ENCODE results near the gene VAV1.

VAV1 gene

GRCh38 chr19:6731822-6732221, 40.7 kb upstream of the VAV1 start:
- Histone ChIP-seq H3K36me3 (ENCODE audit: control insufficient read depth, low read depth, low read length) (no peaks in the 10 kb centered on the region), H3K27ac (ENCODE audit: low read length) (no peak overlapping the region), H3K9me3 (ENCODE audit: control insufficient read depth, low read depth, low read length) (no peaks in the 10 kb centered on the region), H3K9ac (ENCODE audit: low read length) (no peak overlapping the region), H3K4me1 (ENCODE audit: control insufficient read depth, low read depth, low read length) (peaks cover 22% of the 10 kb centered on the region), H3K27me3 (ENCODE audit: control insufficient read depth, insufficient read depth, low read length) (no peaks in the 10 kb centered on the region), H3K4me3 (ENCODE audit: low read length) (no peak overlapping the region)

- Histone ChIP-seq H3K36me3 (ENCODE audit: control insufficient read depth, low read depth, low read length) (no peaks in the 10 kb centered on the region), H3K9ac (ENCODE audit: low read length) (no peak overlapping the region), H3K4me3 (ENCODE audit: low read length) (no peak overlapping the region), H3K27me3 (ENCODE audit: control insufficient read depth, insufficient read depth, low read length) (no peaks in the 10 kb centered on the region), H3K9me3 (ENCODE audit: control insufficient read depth, low read depth, low read length) (no peaks in the 10 kb centered on the region), H3K27ac (ENCODE audit: low read length) (no peak overlapping the region), H3K4me1 (ENCODE audit: control insufficient read depth, low read depth, low read length) (peaks cover 22% of the 10 kb centered on the region)
These were observed 39.6 kb upstream of the VAV1 start for GRCh38 chr19:6732803-6733337.

GRCh38 chr19:6733338-6734095, 39.0 kb upstream of the VAV1 start:
- Histone ChIP-seq H3K27ac (ENCODE audit: low read length) (no peak overlapping the region), H3K4me1 (ENCODE audit: control insufficient read depth, low read depth, low read length) (peaks cover 29% of the 10 kb centered on the region), H3K9me3 (ENCODE audit: control insufficient read depth, low read depth, low read length) (no peaks in the 10 kb centered on the region), H3K36me3 (ENCODE audit: control insufficient read depth, low read depth, low read length) (no peaks in the 10 kb centered on the region), H3K4me3 (ENCODE audit: low read length) (no peak overlapping the region), H3K9ac (ENCODE audit: low read length) (no peak overlapping the region), H3K27me3 (ENCODE audit: control insufficient read depth, insufficient read depth, low read length) (no peaks in the 10 kb centered on the region)

GRCh38 chr19:6734096-6734696, 38.3 kb upstream of the VAV1 start:
- Histone ChIP-seq H3K9ac (ENCODE audit: low read length) (no peak overlapping the region), H3K4me3 (ENCODE audit: low read length) (no peak overlapping the region), H3K9me3 (ENCODE audit: control insufficient read depth, low read depth, low read length) (no peaks in the 10 kb centered on the region), H3K27me3 (ENCODE audit: control insufficient read depth, insufficient read depth, low read length) (no peaks in the 10 kb centered on the region), H3K27ac (ENCODE audit: low read length) (no peak overlapping the region), H3K36me3 (ENCODE audit: control insufficient read depth, low read depth, low read length) (no peaks in the 10 kb centered on the region), H3K4me1 (ENCODE audit: control insufficient read depth, low read depth, low read length) (peaks cover 36% of the 10 kb centered on the region)

GRCh38 chr19:6735181-6735911, 37.2 kb upstream of the VAV1 start:
- Histone ChIP-seq H3K9ac (ENCODE audit: low read length) (peak overlapping the region; percentile 62), H3K9me3 (ENCODE audit: control insufficient read depth, low read depth, low read length) (no peaks in the 10 kb centered on the region), H3K4me3 (ENCODE audit: low read length) (peak overlapping the region; percentile 71), H3K36me3 (ENCODE audit: control insufficient read depth, low read depth, low read length) (no peaks in the 10 kb centered on the region), H3K4me1 (ENCODE audit: control insufficient read depth, low read depth, low read length) (peaks cover 33% of the 10 kb centered on the region), H3K27me3 (ENCODE audit: control insufficient read depth, insufficient read depth, low read length) (no peaks in the 10 kb centered on the region), H3K27ac (ENCODE audit: low read length) (no peak overlapping the region)

DNA sequence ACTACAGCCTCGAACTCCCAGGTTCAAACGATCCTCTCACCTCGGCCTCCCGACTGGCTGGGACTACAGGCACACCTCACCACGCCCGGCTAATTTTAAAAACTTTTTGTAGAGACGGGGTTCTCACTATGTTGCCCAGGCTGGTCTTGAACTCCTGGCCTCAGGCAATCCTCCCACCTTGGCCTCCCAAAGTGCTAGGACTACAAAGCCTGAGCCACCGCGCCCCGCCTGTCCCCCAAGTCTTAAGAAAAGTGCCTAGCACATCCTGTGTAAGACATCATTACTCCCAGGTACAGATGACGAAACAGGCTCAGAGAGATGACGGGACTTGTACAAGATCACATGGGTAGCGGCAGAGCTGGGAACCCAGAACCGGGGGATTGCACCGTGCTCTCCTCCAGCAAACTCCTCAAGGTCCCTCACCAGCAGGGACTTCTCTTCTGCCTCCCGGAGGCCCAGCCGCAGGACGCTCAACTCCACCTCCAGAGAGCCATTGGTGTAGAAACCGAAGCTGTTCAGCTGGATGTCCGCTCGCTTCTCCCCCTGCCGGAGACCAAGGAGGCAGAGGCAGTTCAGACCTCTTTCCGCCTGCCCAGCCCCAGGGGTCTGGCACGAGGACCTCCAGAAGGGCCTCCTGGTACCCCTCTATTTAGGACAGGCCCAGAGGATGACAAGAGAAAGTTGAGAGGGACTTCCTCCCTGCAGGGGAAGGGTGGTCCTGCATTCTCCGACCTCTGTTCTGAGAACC, 36.2 kb upstream of the VAV1 start:
- Histone ChIP-seq H3K27me3 (ENCODE audit: control insufficient read depth, insufficient read depth, low read length) (no peaks in the 10 kb centered on the region), H3K9ac (ENCODE audit: low read length) (peak overlapping the region; percentile 62), H3K27ac (ENCODE audit: low read length) (peak overlapping the region; percentile 74), H3K4me3 (ENCODE audit: low read length) (peak overlapping the region; percentile 71), H3K4me1 (ENCODE audit: control insufficient read depth, low read depth, low read length) (peaks cover 36% of the 10 kb centered on the region), H3K36me3 (ENCODE audit: control insufficient read depth, low read depth, low read length) (no peaks in the 10 kb centered on the region), H3K9me3 (ENCODE audit: control insufficient read depth, low read depth, low read length) (no peaks in the 10 kb centered on the region)

DNA sequence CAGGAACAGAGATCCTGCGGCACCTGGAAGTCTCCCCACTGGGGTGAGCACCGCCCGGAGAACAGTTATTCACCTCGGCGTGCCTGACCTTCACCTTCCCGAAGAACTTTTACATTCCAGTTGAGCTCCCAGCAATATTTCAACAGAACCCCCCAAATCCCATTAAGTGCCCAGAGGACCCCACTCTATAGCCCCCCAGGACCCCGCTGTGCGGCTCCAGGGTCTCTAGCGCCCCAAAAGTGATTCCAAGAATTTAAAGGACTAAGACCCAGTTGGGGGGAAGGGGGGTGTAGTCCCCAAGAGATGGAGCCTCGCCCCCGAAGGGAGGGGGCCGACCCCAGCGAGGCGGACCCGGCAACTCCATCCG, 35.6 kb upstream of the VAV1 start:
- Histone ChIP-seq H3K36me3 (ENCODE audit: control insufficient read depth, low read depth, low read length) (no peaks in the 10 kb centered on the region), H3K4me3 (ENCODE audit: low read length) (peak overlapping the region; percentile 71), H3K27ac (ENCODE audit: low read length) (peak overlapping the region; percentile 74), H3K9ac (ENCODE audit: low read length) (peak overlapping the region; percentile 62), H3K27me3 (ENCODE audit: control insufficient read depth, insufficient read depth, low read length) (no peaks in the 10 kb centered on the region), H3K4me1 (ENCODE audit: control insufficient read depth, low read depth, low read length) (peaks cover 40% of the 10 kb centered on the region), H3K9me3 (ENCODE audit: control insufficient read depth, low read depth, low read length) (no peaks in the 10 kb centered on the region)

GRCh38 chr19:6737284-6737872, 35.1 kb upstream of the VAV1 start, which contains the start of gene GPR108:
Gene GPR108, minus strand, starts transcription at chr19:6737580. Its CDS starts 4 bp downstream, at chr19:6737576.
- peak within 1 kb of the TSS; percentile 62 for H3K9ac ChIP-seq (ENCODE audit: low read length)
- H3K9me3 ChIP-seq (ENCODE audit: control insufficient read depth, low read depth, low read length) = no peaks in the 10 kb centered on the region
- peaks cover 40% of the 10 kb centered on the region for H3K4me1 ChIP-seq (ENCODE audit: control insufficient read depth, low read depth, low read length)
- peak within 1 kb of the TSS; percentile 71 for H3K4me3 ChIP-seq (ENCODE audit: low read length)
- H3K27ac ChIP-seq (ENCODE audit: low read length) = peak within 1 kb of the TSS; percentile 74
- H3K36me3 ChIP-seq (ENCODE audit: control insufficient read depth, low read depth, low read length) = no peaks in the 10 kb centered on the region
- H3K27me3 ChIP-seq (ENCODE audit: control insufficient read depth, insufficient read depth, low read length) = no peaks in the 10 kb centered on the region

DNA sequence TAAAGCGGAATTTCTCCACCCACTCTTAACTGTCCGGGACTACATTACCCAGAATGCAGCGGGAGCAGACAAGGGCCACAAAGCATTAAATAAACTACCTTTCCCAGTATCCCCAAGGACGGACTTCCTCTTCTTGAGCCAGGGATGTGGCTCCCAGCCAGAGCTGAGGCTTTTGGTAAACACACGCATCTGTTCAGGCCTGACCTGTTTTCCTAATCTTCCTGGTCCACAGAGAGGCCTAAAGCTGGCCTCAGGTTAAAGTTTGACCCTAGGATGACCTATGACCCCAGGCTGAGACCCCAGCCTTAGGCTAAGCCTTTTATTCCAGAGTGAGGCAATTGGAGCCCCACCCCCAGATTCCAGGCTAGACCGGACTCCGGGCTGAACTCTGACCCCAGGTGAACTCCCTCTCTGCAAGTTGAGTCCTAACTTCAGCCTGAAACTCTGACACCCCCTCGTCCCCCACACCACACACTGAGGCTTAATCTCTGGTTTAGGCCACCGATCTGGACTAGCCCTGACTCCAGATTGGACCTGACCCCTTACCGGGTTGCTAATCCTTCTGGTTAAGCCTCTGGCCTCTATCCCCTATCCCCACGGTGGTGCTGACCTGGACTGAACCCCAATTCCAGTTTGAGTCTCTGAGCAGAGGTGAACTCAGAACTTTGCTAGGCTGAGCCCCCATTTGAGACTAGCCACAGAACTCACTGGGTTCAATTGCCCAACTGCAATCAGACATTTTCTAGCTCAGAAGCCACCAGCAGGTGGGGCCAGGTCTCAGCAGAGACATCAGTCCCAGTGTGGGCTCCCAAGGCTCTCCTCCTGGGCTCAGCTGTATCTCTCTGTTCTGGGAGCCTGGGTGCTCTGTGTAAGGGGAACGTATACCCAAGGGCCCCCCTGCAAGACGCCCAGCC, 34.4 kb upstream of the VAV1 start:
- peaks cover 44% of the 10 kb centered on the region for H3K4me1 ChIP-seq (ENCODE audit: control insufficient read depth, low read depth, low read length)
- peak overlapping the region; percentile 5 for H3K27ac ChIP-seq (ENCODE audit: low read length)
- no peaks in the 10 kb centered on the region for H3K9me3 ChIP-seq (ENCODE audit: control insufficient read depth, low read depth, low read length)
- peak overlapping the region; percentile 45 for H3K4me3 ChIP-seq (ENCODE audit: low read length)
- no peaks in the 10 kb centered on the region for H3K27me3 ChIP-seq (ENCODE audit: control insufficient read depth, insufficient read depth, low read length)
- no peaks in the 10 kb centered on the region for H3K36me3 ChIP-seq (ENCODE audit: control insufficient read depth, low read depth, low read length)
- H3K9ac ChIP-seq (ENCODE audit: low read length) = no peak overlapping the region

DNA sequence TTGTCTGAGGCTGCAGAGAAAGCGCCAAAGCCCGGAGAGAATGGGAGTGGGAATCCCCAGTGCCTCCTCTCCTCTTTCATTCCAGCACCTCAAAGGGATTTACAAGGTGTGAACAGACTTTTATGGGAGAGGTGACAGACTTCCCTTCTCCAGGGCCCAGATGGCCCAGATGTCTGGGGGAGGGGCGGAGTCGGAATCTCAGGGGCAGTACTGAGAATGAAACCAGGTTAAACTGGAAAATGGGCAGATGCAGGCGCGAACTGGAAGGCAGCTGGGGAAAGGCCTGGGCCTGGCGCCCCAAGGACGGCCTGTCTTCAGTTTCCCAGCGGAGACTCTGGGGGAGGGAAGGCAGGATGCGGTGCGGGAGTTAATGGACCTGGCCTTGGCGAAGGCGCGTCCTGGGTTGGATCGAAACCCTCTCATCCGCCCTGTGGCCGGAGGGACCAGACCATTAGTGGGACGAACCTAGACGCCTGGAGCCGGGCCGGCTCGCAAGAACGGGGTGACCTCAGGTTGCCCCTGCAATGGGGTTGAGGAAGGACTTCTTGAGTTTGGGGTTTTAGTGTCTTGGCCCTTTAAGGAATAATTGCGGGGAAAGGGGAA, 33.6 kb upstream of the VAV1 start:
- H3K9me3 ChIP-seq (ENCODE audit: control insufficient read depth, low read depth, low read length) = no peaks in the 10 kb centered on the region
- H3K27me3 ChIP-seq (ENCODE audit: control insufficient read depth, insufficient read depth, low read length) = no peaks in the 10 kb centered on the region
- peak overlapping the region; percentile 45 for H3K4me3 ChIP-seq (ENCODE audit: low read length)
- peak overlapping the region; percentile 4 for H3K9ac ChIP-seq (ENCODE audit: low read length)
- H3K36me3 ChIP-seq (ENCODE audit: control insufficient read depth, low read depth, low read length) = peaks cover 4% of the 10 kb centered on the region
- H3K27ac ChIP-seq (ENCODE audit: low read length) = peak overlapping the region; percentile 5
- peaks cover 50% of the 10 kb centered on the region for H3K4me1 ChIP-seq (ENCODE audit: control insufficient read depth, low read depth, low read length)

Data from iPS-18a (cell line).